ENCODE data around the gene COL27A1. TPM values are rescaled to one million over a fixed set of nuclear protein-coding genes. Genes with fewer than 3 reads are reported as not detected.
"Not testable (repeated sequence)": the region's sequence is repeated elsewhere in the genome, so short reads cannot be mapped to it uniquely, and the experiment has no call there.

Gene COL27A1
- total RNA-seq, 1 donor from 2014 or later: 41.1 TPM

GRCh38 chr9:114123031-114123977 lies 32.0 kb upstream of the COL27A1 start:
- no peak for DNase-seq (ENCODE audit: low spot score)

GRCh38 chr9:114124138-114124537 lies 31.2 kb upstream of the COL27A1 start:
- no peak for DNase-seq (ENCODE audit: low spot score)

DNA sequence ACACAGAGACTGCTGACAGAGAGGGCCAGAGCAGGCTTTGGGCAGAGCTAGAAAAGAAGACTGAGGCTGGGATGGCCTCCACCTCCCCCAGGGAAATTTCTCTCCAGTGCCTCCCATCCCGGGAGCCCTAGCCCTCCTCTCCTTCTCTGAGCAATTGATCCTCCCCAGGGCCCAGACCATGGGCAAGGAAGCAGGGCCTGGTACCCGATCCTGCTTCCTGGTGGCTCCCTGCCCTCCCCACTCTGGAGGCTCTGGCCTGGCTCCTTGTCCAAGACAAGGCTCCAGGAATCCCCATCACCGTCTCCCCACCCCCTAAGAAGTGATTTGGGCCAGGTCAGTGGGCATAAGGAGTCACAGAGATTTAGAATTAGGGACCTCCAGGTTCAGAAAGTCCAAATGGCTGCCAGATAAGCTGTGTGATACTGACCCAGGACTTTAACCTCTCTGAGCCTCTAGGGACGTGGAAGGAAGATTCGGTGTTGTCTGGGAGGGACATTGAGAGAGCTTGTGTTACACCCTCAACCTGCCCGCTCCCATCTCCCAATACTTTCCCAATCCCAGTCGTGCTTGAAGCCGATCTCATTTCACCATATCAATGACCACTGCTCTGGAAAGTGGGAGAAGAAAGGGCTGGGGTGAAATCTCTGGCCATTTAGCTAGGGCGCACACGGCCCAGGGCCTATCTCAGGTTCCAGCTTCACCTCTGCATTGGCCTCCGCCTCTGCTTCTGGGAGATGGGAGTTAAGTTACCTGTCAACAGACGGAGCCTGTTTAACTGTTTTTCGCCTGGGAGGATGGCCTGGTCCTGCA lies 30.5 kb upstream of the COL27A1 start:
- DNase-seq (ENCODE audit: low spot score): no peak

- no peak for DNase-seq (ENCODE audit: low spot score)
Measured at GRCh38 chr9:114125476-114126013, 29.8 kb upstream of the COL27A1 start.

- DNase-seq (ENCODE audit: low spot score): no peak
Measured at GRCh38 chr9:114126247-114127060, 28.9 kb upstream of the COL27A1 start.

- not testable (repeated sequence) for DNase-seq (ENCODE audit: low spot score)
Measured at GRCh38 chr9:114128759-114129158, 26.6 kb upstream of the COL27A1 start.

DNA sequence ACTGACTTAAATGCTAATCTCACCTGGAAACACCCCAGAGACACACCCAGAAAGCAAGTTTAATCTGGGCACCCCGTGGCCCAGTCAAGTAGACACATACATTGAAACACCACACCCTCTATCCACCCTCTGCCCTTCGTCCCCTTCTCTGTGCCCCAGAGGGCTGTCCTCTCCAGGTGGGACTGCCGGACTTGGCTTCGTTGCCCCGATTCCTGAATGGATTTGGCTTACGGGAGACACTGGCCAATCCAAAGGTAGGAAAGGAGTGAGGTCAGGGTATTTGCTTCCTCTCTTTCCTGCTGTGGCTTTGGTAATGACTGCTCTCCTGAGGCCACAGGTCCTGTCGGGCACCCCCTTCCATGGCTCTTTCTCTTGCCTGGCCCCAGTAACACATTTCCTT lies 25.2 kb upstream of the COL27A1 start:
- DNase-seq (ENCODE audit: low spot score): no peak

DNA sequence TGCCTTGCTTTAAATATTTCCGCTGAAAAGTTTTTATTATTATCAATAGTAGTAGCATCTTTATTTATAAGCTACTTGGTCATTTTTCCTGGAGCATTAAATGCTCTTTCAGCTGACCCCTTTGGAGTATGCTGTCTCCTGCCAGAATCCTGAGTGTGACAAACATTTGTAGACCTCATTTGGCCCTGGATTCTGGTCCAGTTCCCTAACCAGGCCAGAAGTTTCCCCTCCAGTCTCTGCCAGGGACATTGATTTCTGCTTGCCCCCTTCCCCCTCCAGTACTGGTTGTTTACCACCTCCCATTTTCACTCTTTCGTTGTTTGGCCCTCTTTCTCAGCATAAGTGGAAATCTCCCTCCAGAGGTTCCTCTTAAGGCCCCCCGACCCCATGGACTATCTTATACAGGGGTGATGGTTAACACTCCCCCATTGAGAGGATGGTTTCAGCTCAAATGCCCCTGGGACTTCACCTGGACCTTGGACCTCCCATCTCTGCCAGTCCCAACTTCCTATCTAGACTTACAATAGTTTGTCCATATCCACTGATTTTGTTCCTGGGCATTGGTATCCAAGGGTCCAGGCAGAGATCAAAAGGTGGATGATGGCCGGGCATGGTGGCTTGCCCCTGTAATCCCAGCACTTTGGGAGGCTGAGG lies 24.6 kb upstream of the COL27A1 start:
- DNase-seq (ENCODE audit: low spot score): no peak

DNA sequence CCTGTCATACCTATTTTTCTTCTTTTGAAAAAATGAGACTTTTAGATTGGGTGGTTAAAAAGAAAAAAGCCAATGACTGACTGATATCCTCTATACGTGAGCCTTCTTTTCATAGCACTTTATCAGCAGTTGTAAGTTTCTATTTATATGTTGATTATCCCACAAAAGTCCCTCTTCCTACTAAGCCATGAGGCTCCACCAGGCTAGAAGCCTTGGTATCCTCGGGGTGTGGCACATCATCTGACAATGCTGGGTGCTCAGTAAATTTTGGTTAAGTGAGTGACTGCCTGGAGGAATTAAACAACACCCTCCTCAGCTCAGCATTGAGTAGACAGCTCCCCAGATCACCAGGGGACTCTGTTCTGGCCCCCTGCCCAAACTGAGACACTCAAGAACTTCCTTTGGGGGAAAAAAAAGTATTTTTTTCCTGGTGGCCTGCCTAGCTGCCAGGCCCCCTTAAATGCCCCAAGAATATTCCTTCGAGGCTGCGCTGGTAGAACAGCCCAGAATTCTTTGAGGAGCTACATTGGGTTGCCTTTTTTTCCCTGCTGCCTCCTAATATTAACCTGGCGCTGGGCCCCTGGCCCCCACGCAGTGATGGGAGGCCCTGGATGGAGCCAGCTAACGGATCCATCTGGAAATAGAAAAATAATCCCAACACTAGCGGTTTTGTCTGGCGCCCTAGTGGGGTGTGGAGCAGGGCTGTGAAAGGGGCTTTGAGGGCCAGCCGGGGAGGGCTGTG lies 23.4 kb upstream of the COL27A1 start:
- DNase-seq (ENCODE audit: low spot score): no peak

DNA sequence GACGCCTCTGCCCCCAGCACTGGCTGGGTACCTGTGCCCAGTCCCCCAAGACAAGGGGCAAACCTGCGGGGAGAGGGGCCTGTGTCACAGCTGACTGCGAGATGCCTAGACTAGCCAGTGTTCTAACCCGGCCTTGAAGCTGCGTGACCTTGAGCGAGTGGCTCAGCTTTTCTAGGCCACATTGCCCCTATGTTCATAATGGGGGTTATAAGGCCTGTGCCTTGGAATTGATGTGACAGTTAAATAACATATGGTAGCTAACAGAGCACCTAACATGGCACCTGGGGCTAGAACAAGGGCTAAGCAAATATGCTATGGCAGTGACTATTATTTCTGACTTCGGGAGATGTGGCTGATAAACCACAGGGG lies 22.8 kb upstream of the COL27A1 start:
- no peak for DNase-seq (ENCODE audit: low spot score)

GRCh38 chr9:114134827-114135396 lies 20.4 kb upstream of the COL27A1 start:
- DNase-seq (ENCODE audit: low spot score): no peak

DNA sequence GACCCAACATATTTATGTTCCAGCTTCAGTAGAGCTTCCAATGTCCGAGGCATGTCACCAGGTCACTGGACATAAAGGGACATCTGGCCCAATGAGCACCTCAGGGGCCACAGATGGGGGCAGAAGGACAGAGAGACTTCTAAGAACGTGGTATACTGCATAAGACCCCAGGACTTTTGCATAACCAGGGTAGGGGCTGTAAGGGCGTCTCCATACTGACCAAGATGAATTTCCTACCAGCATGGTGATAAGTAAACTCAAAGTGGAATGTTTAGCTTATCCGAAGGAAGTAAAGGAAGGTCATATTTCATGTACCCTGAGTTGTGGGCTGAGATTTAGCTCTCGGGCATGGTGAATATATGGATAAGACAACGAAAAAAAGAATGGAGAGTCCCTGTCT lies 17.5 kb upstream of the COL27A1 start:
- DNase-seq (ENCODE audit: low spot score): no peak

- DNase-seq (ENCODE audit: low spot score): no peak
Measured at GRCh38 chr9:114138552-114138971, 16.8 kb upstream of the COL27A1 start.

DNA sequence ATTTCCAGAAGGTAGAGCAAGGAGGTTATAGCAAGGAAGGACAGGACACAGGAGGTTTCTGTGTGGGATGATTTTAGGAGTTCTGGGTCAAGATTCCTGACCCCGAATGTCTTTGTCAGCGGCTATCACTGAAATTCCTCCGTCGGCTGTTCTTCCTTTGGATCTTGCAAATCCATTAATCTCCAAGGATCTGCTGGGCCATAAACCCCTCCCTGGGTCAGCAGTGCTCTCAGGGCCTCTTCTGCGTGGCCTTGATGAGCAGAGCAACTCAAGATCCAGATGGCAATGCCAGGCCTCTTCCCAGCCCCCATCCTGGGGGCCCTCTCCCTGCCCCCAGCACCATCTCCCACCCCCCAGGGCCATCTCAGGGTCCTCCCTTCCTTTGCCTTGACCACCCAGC lies 16.3 kb upstream of the COL27A1 start:
- no peak for DNase-seq (ENCODE audit: low spot score)

DNA sequence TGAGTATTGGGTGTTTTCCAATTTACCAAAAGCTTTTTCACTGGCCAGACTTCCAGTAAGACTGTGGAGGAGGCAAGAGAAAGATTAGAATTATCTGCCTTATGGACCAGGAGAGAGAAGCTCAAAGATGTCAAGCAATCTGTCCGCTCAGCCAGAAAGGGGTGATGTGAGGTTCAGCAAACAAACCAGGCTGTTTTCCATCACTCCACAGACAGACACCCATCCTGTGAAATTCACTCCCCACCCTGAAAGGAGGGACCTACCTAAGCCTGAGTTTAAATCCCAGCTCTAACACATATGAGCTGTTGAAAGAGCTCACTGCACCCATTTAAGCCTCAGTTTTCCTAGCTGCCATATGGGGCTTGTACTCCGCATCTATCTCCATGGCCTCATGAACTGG lies 14.9 kb upstream of the COL27A1 start:
- no peak for DNase-seq (ENCODE audit: low spot score)

- DNase-seq (ENCODE audit: low spot score): no peak
Measured at GRCh38 chr9:114140850-114141249, 14.5 kb upstream of the COL27A1 start.

- DNase-seq (ENCODE audit: low spot score): no peak
Measured at GRCh38 chr9:114141553-114142402, 13.6 kb upstream of the COL27A1 start.

DNA sequence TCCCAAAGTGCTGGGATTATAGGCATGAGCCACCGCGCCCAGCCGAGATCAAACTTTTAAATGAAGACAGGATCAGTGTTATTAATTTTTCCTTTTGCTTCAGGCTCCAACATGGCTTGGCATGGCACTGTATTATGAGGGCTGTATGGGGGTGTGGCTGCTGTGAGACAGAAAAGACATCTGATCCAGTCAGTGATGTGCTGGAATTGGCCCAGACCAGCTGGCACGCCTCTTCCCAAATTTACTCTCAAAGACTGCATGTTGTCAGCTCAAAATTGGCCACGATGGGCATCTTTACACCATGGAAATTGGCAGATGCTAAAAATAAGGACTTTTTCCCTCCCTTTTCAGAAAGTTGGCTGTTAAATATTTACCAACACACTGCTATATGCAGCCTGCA lies 12.1 kb upstream of the COL27A1 start:
- no peak for DNase-seq (ENCODE audit: low spot score)

DNA sequence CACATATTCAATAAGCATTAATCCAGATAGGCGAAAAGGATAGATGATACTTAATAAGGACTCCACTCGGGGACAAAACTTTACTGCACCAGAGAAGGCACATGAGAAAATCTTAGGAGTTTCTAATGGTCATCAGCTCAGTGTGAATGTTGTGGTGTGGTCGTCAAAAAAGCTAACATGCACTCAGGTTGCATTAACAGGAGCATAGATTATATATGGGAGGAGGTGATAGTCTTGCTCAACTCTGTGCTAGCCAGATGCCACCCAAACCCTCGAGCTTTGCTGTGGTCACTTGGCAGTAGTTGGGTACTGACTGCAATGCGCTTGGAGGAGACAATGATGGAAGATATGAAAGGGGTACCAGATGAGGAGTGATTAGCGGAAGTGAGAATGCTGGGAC lies 8.6 kb upstream of the COL27A1 start:
- DNase-seq (ENCODE audit: low spot score): no peak
